AG08395 (cell line): ENCODE results near the gene TENM4.

Source experiments
- DNase-seq: peaks from one replicate; pipeline ENCODE4 v3.0.0; 2012; ENCODE audit warnings: mixed read lengths, low spot score

Gene TENM4

DNA sequence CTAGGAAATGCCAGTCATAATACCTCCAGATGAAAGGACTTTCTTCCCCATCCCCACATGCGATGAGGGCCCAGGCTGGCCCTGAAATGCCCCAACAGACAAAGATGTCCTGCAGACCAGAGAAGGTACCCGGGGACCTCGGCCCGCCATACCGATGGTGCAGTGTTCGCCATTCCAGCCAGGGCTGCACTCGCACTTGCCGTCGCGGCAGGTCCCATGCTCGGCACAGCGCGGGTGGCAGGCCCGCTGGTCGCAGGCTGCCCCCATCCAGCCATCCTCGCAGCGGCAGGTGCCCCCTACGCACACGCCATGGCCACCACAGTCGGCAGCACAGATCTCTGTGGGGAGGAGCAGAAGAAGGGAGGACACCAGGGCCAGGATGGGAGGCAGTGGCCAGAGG lies 654.1 kb downstream of the TENM4 start:
- no peak for DNase-seq

DNA sequence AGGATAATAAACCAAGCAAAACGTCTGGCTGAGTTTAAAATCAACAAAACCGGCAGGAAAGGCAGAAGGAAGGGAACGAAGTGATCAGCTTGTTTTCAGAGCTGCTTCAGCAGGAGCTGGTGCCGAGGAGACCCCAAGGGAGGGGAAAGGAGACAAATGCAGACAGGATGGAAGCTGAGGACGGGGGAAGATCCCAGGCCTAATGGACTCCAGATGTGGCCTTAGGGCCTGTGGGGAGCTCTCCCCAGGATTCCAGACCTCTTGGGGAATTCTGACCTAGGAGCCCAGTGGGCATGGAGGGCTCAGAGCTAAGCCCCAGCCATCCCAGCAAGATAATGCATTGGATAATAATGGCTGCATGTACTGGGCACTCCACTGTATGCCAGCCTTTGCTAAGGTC lies 654.7 kb downstream of the TENM4 start:
- no peak for DNase-seq

DNA sequence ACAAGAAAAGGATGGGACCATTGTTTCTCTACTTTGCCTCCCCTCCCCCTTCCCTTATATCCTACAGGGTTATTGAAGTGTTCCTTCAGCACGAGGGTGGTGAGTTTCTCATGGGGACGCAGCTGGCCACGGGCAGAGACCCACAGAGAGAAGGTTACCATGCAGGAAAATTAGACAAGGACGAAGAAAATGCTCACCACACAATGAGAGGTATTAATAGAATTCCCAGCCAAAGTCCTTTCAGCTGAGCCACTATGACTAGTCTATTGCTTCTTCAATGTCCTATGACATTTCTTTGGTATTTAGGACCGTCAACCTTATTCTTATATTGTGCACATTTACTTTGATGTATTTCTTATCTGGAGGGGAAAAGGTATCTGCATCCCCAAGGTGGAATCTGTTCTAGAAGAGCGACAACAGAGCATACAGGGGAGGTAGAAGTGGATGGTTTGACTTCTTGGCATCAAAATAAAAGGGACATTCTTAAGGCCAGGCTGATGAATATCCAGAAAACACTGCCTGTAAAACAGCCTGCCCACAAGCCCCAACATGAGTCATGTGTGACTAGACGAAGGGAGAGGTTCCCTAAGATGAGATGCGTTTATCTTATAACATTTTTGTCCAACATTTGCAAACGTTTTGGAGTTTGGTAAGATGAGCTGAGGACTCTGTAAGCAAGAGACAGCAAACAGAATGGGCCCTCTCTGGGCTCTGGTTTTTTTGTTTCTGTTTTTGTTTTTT lies 656.3 kb downstream of the TENM4 start:
- peak; percentile 78 for DNase-seq

DNA sequence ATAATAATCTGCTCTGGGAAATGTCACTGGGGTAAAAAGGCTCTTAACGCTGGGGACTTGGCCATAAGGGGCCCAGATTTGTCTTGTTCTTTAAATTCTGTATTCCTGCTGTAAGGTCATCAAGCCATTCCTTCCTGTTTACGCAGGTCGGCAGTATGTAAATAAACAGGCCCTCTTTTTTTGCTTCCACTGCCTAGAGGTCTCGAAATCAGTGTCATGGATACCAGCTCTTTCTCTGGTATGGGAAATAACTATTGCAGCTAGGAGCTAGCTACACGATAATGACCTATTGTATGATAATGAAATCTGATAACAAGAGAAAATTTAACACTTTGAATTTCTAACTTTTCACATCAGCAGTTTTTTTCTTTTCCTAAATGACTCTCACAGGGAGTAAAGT lies 657.0 kb downstream of the TENM4 start:
- no peak for DNase-seq

DNA sequence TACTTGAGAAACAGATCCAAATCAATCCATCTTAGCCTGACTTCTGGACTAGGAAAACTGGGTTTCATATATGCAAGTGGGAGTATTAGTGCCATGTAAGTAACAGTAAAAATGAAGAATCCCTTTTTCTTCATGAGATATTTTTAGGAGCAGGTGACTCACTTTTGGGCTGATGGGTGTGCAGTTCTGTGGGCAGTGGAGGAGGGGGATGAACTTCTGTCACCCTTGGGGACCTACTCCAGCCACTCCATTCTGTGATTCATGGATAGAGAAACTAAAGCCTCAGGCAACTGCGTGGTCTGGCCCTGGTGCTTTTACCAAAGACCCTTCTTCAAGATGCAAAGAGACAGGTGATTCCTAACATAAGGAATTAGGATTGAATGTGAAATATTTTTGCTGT lies 657.5 kb downstream of the TENM4 start:
- peak; percentile 29 for DNase-seq

DNA sequence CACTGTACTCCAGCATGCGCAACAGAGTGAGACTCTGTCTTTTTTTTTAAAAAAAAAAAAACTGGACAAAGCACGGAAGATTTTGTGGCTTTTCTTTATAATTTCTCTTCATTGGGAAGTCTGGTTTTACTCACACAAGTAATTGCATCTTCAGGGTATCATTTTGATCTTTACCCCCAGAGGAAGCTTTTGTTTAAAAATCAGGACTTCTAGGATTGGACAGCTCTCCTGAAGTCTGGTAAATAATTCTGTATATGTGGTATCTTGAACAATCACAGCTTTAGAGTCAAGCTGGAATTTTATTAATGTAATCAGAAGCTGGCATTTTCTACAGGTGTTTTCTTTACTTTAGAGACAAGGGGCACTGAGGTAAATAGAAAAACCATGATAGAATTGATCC lies 658.1 kb downstream of the TENM4 start:
- DNase-seq, result no peak

DNA sequence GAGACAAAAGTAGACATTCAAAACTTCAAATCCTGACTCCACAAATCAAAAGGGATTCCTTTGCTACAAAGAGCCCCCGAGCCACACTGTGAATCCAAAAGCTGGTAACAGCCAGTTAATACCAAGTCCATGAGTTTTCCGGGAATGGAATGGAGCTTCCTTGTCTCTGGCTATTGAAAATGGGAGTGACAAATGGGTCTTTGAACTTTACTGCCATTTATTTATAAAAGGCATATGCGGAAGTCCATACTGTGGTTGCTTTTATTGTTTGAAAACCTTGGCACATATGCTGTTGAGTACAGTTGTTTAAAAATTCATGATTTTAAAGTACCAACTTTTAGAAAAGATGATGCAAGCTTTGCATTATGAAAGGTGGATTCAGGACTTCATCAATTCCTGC lies 659.9 kb downstream of the TENM4 start:
- no peak for DNase-seq

DNA sequence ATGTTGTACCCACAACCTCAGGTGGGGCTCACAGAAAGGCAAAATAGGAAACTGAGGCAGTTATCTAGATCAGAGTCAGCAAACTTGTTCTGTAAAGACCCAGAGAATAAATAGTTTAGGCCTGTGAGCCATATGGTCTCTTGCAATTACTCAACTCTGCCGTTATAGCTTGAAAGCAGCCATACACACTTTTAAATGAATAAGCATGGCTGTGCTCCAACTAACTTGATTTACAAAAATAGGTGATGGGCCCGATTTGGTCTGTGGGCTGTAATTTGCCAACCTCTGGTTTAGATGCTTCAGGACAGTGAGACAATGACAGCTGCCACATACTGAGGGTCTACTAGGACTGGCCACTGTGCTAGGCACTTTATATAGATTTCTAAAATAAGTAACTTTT lies 667.3 kb downstream of the TENM4 start:
- no peak for DNase-seq

DNA sequence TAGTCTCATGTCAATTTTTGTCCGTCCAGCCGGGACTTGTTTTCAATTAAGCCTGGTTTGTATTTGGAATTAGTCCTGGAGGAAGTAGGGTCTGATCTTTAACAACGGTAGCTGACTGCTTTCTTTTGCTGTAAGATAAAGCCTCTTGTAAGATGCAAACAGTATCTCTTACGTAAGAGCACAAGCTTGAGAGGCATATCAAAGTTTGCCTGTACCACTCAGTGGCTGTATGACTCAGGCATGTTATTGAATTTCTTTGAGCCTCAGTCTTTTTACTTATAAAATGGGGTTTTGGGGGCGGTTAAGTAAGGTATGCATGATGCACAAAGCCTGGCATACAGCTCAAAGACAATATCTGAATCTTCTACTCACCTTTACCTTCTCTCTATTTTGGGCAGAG lies 667.8 kb downstream of the TENM4 start:
- DNase-seq, result no peak

DNA sequence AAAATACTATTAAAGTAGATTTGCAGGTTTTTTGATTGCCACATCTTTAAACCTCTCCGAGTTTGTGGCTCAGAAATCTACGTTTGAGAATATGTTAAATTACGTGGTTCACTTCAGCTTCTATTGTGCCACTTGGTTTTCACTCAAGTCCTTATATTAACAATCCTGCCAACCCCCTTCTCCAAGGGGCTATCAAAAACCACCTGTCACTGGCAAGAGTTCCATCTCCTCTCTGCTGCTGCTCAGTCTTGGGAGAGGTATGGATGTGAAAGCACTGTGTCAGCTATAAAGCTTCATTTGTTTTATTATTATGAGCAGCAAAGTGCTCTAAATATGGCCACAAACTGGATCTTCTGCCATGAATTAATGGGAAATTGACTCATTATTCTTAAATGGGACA lies 668.6 kb downstream of the TENM4 start:
- no peak for DNase-seq

DNA sequence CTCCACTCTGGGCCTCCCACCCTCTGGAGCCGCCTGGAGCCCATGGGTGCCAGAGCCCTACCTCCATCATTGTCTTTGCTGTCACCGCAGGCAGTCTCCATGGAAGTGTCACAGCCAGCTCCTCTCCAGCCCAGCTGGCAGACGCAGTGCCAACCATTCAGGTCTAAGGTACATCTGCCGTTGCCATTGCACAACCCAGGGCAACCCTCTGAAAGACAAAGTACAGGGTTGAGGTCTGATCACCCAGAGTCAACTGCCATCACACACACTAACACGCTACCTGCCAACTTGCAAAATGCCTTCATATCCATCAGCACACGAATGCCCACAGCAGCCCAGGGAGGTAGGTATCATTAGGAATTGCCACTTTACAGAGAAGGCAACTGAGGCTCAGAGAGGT lies 669.9 kb downstream of the TENM4 start:
- no peak for DNase-seq

DNA sequence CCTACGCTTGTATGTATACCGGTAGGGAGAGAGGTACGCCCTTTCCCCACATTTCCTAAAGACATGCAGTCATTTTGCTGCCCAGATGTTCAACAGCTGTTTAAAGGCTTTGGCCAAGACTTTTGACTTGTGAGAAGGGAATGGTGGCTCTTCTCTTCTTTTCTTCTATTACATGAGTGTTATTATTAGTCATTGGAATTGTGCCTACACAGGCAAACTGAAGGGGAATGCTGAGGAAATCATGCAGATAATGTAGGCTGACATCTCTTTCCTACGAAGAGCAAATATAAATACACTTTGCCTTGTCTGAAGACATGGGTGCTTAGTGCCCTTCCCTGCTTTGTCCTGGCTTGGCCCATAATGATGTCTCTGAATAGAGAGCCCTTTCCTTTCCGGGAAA lies 671.9 kb downstream of the TENM4 start:
- DNase-seq, result no peak

DNA sequence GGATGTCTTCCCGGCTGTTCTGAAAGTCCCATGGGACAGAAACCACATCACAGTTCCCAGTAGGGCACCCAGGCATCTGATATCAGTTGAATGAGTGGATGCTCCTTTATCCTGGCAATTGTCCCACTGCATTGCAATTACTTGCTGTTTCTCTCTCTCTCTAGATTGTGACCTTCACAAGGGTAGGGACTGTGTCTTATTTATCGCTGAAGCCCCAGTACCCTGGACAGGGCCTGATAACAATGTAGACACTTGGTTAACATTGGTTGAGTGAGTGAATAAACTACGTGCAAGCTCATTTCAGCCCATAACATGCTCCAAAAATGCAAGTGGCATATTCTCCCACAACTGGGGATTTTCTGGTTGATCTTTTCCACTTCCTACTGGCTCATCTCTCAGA lies 672.5 kb downstream of the TENM4 start:
- DNase-seq, result no peak

DNA sequence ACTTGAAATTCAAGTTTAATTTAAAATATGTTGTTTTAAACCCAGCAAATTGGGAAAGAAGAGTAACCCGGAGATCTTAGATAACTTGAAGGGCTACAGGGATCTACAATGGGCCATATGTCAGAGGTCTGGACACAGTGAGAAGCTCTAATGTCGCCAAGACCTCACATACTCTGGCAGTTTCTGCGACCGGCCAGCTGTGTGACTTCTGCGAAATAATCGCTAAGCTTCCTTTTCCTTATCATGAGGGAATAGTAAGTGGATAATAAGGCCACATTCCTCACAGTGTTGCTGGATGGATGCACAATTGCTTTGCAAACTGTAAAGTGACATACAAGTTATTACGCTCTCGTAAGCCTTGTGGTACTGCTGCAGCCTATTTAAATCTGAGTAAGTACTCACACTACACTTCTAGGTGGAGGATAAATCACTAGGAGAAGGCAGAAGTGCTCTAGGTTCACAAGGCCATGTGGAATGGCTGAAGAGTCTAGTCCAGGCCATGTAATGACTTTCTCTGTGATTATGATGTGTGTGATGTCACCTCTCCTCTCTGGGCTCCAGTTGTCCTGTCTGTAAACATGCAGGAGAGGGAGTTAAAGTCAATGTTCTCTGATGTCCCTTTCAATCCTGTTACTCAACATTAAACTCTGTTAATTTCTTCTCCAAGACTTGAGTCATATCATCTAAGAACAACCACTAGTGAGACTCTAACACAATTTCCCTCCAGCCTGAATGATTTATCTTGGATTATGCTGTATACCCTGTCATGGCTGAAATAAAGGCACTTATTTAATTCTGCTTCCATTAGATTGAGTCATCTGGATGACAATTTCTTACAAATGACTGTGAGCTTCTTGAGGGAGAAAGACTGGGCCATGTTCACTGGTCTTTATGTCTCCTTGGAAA lies 673.5 kb downstream of the TENM4 start:
- no peak for DNase-seq

DNA sequence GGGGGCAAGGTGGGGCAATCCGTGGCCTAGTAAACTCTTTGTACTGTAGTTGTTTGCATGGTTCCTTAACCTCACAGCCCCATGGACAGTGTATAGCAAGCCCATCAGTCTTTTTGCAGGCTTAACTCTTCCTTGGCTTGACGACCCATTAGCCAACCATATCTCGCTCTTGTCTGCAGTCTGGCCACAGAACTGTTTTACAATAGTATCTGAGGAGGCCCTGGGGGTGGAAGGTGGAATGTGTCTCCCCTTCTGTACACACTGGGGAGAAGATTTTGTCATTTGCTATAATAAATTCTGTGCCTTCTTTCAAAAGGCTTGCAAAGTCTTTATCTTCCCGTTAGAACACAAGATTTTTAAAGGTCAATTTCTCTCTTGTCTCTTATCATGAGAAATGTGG lies 675.9 kb downstream of the TENM4 start:
- DNase-seq, result no peak

DNA sequence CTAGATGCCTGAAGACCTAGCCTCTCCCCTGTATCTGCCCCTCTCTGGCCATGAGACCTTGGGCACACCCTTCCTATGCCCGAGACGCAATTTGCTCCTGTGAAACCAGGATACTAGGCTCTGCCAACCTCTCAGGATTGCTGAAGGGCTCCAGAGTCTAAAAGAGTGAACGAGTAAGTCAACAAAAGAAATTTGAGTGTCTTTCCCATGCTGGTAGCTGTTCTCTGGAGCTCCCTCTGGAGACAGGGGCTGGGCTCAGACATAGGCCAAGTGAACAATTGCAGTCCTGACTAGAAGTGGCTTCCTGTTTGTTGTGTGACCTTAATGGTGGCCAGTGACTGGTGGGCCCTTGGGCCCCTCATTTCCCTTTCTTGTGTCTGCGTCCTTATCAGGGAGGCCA lies 677.2 kb downstream of the TENM4 start:
- no peak for DNase-seq

DNA sequence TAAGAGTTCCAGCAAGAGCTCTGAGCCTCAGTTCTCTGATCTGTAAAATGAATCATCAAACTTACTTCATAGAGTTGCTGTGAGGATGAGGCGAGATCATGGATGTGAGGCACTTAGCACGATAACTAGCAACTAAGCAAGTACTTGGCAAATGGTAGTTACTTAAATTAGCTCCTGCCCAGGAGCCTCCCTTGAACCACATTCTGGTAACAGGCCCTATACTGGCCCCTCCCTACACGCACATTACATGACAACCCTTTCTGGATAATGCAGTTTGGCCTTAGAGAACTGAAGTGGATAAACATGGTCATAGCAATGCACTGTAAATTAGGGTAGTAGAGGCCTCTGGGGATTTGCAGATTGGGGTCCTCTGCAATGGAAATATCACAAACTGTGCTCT lies 678.7 kb downstream of the TENM4 start:
- DNase-seq, result no peak

DNA sequence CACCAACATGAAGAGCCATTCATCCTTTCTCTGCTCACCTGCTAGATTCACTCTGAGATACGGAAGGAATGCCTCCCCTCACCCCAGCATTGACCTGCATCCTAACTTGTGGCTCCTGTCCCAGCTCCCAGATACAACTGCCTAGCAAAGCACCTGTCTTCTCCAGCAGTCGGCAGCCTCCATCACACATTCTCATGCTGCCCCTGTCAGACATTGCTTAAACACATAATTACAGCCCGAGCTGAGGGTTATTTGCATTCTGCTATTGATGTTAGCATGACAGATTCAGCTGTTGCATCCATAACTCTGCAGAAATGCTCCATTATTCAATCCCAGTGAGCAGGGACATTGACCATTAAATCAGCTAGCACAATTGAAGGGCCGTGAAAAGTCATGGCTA lies 681.8 kb downstream of the TENM4 start:
- DNase-seq, result no peak

DNA sequence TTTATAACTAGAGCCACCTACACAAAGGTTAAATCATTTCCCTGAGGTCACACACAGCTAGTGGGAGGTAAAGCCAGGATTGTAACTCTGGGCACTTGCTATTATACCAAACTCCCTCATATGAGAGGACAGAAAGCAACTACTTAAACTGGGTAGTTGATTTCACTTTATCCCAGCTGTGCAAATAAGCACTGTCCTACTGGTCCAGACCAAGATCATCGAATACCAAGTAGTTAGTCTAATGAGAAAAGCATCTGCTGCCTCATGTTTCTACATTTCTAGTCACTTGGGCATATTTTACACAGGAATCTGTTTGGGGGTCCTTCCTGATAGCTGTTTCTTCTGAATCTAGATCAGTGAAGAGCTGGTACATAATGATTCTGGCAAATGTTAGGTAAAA lies 687.5 kb downstream of the TENM4 start:
- DNase-seq, result no peak

DNA sequence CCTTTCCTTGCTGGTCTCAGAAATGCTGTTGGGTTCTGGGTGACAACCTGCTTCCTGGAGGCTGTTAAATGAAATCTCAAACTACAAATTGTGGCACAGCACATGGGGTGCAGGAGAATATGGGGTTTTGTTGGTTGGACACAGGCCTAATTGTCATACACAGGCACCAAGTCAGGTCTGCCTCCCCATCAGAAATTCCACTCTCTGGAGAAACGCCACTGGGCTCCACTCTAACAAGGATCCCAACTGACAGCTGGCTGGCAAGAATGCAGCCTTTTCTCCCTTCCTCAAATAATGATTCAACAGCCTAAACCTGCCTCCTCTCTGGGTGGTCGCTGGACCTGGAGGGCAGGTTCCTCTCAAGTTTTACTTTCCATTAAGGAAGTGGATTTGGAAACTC lies 688.3 kb downstream of the TENM4 start:
- DNase-seq, result no peak

DNA sequence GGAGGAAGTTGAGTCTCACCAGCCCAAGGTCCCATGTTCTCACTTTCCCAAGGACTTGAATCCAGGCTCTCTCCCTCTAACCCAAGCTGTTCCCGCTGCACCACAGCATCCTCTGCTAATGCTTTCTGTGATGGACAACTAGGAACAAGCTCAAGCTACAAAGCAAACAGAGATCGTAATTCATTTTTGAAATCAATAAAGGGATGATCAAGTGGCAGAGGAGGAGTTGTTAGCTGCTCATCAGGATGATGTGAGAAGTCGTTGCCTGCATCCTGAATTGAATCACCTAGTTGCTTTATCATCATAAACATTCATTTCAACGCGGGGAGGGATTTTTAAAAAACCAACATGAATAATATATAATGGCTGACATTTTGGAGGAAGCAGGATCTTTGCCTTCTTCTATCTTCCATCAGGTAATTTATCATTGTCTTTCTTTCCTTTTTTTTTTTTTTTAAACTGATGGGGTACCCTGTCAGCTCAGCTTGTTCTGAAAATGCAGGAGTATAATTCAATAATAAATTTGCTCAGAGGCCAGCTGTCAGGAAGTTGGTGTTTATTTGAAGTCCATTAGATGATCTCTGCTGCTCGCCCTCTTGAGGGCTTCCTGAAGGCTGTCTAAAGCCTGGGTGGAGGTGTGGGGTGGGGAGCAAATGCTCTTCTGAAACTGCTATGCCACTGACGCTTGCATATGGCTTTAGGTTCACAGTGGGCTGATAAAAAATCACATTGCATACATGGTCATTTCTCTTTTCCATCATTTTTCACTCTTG lies 691.7 kb downstream of the TENM4 start:
- DNase-seq, result no peak

DNA sequence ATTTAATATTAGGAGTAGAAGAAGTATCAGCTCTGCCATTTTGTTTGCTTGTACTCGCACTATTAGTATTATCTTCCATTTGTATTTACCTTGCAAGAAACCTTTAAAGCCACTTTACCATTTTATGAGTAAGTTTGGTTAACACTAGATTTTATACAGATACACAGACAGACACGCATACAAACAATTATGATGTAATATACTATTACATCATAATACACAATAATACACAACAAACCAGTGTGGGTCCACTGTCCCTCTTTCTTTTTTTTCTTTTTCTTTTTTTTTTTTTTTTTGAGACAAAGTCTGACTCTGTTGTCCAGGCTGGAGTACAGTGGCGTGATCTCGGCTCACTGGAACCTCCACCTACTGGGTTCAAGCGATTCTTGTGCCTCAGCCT lies 695.9 kb downstream of the TENM4 start:
- DNase-seq, result no peak

DNA sequence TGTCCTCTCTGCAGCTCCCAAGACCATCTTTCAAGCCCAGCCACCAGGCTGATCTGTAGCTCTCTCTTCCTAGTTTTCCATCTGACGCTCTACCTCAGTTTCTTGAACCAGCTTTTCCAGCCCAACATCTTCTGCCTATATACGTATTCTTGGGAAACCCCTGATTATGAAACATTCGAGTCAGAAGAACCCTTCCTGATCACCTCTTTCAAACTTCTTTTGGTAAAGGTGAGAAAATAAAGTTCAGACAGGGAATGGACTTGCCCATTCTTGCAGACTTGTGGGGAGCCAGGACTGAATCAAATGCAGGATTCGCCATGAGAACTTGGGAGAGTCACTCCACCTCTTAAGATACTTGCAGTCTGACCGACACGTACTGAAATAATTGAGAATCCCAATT lies 696.6 kb downstream of the TENM4 start:
- DNase-seq, result no peak
